ENCODE measurements around the gene SRSF12. TPM values are rescaled to one million over a fixed set of nuclear protein-coding genes. Genes with fewer than 3 reads are reported as not detected.
A peak's percentile ranks its signal among the peaks of the same experiment; 100 is the strongest.
"Not testable (repeated sequence)": the region's sequence is repeated elsewhere in the genome, so short reads cannot be mapped to it uniquely, and the experiment has no call there.

SRSF12 gene
- total RNA-seq, 1 experiment from 2014 or later: 0.34 TPM

DNA sequence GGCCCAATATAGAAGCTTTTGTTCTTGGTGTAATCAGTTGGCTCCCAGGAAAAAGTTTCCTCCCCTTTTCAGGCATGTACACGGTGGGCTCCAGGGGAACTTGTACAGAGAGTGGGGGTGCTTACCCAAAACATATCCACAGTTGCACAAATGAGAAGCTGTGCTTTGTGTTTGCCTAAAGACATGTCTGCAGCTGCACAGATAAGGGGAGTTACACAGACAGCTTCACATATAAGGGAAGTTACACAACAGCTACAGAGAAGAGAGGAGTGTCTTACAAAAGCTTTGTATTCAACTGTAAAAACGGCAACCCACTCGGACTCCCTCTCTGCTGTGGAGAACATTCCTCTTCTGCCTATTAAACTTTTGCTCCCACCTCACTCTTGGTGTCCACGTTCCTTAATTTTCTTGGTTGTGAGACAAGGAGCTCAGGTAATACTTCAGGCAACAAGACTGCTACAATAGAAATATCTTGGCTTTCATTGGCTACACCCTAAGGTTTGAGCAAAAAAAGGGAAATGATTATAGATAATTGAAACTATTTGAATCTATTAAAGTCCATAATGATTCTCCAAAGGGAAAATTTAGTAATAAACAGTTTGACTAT is 44.8 kb downstream of the SRSF12 start:
- DNase-seq (ENCODE audit: low spot score): no peak

DNA sequence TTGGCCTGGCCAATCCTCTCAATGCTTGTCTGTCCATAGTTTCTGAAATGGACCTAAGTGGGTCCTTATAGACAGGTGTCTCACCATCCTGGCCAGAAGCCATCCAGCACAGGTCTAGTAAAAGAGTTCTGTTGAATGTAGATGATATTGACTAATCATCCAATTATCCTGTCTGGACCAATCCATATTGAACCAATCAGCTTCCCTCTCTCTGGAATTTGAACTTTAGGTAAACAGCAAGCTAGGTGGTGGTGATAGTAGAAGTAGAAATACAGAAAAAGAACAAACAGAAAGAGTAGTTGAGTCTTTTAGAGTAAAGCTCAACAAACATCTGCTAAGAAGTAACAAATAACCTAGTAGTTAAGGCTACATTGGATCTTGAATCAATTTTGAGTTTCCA is 46.8 kb downstream of the SRSF12 start:
- no peak for DNase-seq (ENCODE audit: low spot score)

DNA sequence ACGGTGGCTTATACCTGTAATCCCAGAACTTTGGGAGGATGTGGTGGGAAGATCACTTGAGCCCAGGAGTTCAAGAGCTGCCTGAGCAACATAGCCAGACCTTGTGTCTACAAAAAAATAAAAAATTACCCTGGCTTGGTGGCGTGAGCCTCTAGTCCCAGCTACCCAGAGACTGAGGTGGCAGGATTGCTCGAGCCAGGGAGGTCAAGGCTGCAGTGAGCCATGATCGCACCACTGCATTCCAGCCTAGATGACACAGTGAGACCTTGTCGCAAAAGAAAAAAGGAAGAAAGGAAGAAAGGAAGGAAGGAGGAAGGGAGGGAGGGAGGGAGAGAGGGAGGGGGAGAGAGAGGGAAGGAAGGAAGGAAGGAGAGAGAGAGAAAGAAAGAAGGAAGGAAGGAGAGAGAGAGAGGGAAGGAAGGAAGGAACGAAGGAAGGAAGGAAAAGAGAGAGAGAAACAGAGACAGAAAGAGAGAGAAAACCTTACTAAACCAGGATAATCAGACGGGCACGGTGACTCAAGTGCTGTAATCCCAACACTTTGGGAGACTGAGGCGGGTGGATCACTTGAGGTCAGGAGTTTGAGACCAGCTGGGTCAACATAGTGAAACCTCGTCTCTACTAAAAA is 48.2 kb downstream of the SRSF12 start:
- no peak for DNase-seq (ENCODE audit: low spot score)

GRCh38 chr6:89068695-89069094 is 49.2 kb downstream of the SRSF12 start:
- DNase-seq (ENCODE audit: low spot score): no peak

DNA sequence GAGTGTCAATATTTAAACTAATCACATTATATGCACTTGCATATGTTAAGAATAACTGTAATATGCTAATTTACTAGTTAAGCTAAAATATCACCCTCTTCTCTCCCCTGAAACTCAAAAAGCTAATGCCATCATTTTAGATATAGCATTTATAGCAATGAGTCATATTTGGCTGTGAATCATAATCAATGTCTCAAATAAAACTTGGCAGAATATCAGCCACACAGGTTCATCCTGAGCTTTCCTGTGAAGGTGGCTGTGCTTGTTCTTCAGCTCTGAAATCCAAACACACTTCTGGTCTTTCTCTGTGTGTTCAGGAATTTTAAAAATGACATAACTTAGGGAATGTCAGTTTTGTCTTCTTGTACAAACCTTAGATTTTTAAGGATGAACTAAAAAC is 50.1 kb downstream of the SRSF12 start:
- no peak for DNase-seq (ENCODE audit: low spot score)

DNA sequence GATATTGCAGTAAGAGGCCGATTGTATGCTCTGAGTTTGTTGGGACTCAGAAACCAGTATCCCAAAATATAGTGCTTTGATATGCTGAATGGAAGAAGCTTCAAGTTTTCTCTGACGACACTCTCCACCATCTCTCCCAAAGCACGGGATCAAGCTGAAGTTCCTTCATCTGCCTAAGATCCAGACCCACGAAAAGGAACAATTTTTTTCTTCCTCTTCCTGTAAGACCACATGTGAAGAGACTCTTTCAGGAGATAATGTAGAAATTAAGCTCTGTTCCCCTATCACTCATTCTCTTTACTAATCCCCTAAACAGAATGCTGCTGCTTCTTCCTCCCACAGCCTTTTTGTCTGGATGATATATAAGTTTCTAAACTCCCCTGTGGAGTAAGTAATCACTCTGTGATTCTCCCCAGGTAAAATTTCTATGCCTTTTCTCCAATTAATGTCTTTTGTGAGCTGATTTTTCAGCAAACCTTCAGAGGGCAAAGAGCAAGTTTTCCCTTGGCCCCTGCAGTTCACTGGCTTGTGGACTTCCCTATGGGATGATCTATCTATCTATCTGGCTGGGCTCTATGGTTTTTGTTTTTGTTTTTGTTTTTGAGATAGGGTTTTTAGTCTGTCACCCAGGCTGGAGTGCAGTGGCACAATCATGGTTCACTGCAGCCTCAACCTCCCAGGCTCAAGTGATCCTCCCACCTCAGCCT is 50.8 kb downstream of the SRSF12 start:
- DNase-seq (ENCODE audit: low spot score): no peak

- DNase-seq (ENCODE audit: low spot score): not testable (repeated sequence)
These were observed 51.8 kb downstream of the SRSF12 start for GRCh38 chr6:89066121-89066520.

DNA sequence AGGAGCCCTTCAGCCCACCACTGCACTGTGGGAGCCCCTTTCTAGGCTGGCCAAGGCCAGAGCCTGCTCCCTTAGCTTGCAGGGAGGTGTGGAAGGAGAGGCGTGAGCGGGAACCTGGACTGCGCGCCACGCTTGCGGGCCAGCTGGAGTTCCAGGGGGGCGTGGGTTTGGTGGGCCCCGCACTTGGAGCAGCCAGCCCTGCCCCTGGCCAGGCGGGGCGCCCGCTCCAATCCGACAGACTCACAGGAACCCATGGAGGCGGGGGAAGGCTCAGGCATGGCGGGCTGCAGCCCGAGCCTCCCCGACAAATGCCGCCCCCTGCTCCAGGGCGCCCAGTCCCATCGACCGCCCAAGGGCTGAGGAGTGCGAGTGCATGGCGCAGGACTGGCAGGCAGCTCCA is 52.9 kb downstream of the SRSF12 start:
- DNase-seq (ENCODE audit: low spot score): not testable (repeated sequence)

GRCh38 chr6:89063881-89064280 is 54.0 kb downstream of the SRSF12 start:
- DNase-seq (ENCODE audit: low spot score): no peak

DNA sequence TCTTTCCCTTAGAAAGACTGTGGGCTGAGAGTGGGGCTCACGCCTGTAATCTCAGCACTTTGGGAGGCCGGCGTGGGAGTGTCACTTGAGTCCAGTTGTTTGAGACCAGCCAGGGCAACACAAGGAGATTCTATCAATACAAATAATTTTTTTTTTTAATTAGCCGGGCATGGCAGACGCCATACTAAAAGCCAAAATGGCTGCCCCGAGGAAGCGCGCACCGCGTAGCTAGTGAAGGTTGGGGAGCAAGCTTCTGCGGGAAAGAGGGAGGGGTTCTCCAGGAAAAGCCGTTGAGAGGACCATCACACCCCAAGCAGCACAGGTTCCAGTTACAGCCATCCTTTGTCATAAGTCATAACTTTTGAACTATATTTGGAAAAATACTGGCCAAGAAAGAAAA is 58.6 kb downstream of the SRSF12 start:
- no peak for DNase-seq (ENCODE audit: low spot score)

DNA sequence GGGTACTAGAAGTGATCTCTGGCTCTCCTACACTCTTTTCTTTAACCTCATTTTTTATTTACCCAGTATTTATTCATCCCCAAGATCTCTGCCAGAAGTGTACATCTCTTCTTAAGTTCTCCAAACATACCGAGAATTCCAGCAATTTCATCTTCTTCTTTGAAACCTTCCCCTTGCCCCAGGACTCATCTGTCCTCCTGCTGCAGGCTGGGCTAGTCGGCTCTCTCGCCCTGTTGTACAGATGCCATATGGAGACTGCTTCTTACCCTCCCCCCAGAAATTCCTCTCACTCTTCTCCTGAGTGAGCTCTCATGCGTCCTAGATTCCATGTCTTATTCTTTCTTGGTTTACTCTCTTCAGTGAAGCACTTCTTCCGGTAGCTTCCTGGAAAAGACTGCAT is 59.2 kb downstream of the SRSF12 start:
- DNase-seq (ENCODE audit: low spot score): no peak

- DNase-seq (ENCODE audit: low spot score): no peak
These were observed 60.1 kb downstream of the SRSF12 start for GRCh38 chr6:89057759-89058158.

- DNase-seq (ENCODE audit: low spot score): no peak
These were observed 63.7 kb downstream of the SRSF12 start for GRCh38 chr6:89054208-89054607.

GRCh38 chr6:89051676-89052075 is 66.2 kb downstream of the SRSF12 start:
- DNase-seq (ENCODE audit: low spot score): no peak

GRCh38 chr6:89050697-89051096 is 67.2 kb downstream of the SRSF12 start:
- no peak for DNase-seq (ENCODE audit: low spot score)

- no peak for DNase-seq (ENCODE audit: low spot score)
These were observed 67.7 kb downstream of the SRSF12 start for GRCh38 chr6:89050155-89050554.

DNA sequence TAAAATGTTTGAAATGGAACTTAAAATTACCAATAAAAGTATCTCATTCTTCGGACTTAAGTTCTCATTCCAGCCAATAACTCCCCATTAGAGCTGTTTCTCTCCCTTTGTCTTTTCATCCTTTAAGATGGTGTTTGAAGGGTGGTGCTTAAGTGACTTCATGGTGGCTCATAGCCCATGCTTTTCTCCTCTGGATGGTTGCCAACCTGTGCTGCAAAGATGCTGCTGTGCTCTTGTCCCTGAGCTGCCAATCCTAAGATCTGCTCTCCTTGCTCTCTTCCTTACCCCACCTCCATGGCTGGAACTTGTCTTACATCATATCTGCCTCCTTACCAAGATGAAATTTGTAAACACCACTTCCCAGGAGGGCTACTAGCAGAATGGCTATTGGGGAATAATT is 68.9 kb downstream of the SRSF12 start:
- peak; percentile 29 for DNase-seq (ENCODE audit: low spot score)

DNA sequence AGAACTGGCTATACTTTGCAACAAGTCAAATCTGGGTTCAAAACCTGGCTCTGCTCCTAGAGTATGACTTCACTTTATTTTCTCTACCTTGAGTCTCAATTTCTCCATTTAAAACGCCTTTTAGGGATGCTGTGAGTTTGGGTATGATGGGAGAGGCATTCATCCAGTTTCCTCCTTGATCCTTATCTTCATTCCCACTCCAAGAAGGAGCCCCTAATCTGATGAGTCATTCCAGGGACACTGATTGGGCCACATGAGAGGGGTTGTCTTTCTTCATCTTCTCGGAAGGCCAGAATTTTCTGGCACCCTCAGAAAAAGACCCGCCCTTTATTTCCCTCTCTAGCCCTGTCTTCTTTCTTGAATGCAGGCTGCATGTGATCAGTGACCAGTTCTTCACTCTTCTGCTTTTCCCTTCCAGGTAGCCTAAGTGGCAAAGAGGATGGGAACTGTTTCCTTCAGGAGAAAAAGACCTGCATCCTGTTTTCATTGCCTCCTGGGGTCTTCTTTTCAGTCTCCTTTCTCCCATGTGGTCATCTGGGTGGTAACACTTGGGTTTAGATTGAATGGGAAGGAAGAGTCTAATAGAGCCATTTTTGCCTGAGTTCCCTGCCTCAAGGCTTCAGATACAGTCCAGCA is 69.5 kb downstream of the SRSF12 start:
- no peak for DNase-seq (ENCODE audit: low spot score)

DNA sequence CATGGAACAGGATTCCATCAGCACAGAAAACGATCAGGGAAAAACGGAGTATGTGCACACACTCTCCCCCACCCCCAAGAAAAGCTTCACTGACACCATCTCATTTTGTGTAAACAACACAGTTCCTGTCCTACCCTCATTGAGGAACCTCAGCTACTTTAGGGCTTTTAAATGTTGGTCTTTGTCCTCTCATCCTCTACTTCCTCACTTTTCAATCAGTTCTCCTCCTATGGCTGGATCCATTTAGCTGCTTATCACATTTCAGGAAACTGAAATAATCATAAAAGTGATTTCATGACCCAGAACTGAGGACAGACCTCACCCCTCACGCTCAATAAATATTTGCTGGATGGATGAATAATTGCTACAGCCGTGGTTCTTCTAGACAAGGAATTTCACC is 70.4 kb downstream of the SRSF12 start:
- DNase-seq (ENCODE audit: low spot score): no peak

All from A172 (cell line).